ENCODE results near the gene STRN4.

The STRN4 gene

DNA sequence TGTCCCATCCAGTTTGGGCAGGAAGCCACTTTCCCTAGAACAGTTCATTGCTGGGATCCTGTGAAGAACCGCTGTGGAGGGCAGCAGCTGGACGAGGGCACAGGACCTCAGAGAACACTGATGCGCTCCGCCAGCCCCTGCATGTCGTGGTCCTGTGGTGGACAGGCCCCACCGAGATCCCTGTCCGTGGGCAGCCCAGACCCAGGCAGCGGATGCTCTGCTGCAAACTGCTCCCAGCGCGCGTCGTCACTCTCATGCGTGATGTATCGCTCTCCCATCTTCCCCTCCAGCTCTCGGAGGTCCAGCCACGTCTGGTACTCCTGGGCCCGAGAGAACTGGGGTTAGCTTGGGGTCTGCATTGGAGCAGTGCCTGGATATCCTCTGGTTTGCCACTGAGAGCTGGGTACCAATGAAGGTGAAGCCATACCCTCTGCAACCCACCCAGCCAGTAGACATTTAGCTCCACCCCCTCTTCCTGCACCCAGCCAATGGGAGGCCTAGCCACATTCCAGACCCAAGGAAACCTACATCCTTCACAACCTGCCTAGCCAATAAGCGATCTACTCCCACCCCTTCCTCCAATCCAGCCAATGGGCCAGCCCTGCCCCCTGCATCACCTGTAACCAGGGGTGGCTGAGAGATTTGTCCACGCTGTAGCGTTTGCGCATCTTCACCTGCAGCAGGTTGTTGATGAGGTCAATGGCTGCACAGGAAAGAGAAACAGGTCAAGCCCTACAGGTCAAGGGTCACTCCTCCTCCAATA, 71.7 kb downstream of the STRN4 start:
- no peaks in the 10 kb centered on the region for H3K9me3 ChIP-seq (ENCODE audit: severe bottlenecking)
- peaks cover 57% of the 10 kb centered on the region for H3K36me3 ChIP-seq (ENCODE audit: low read depth)
- TF ChIP-seq, protein P1, sequence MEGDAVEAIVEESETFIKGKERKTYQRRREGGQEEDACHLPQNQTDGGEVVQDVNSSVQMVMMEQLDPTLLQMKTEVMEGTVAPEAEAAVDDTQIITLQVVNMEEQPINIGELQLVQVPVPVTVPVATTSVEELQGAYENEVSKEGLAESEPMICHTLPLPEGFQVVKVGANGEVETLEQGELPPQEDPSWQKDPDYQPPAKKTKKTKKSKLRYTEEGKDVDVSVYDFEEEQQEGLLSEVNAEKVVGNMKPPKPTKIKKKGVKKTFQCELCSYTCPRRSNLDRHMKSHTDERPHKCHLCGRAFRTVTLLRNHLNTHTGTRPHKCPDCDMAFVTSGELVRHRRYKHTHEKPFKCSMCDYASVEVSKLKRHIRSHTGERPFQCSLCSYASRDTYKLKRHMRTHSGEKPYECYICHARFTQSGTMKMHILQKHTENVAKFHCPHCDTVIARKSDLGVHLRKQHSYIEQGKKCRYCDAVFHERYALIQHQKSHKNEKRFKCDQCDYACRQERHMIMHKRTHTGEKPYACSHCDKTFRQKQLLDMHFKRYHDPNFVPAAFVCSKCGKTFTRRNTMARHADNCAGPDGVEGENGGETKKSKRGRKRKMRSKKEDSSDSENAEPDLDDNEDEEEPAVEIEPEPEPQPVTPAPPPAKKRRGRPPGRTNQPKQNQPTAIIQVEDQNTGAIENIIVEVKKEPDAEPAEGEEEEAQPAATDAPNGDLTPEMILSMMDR (IDR thresholded peaks at IDR 0.05; ENCODE audit: poor library complexity, severe bottlenecking): no peak
- no peak for DNase-seq (ENCODE audit: low spot score)
- ATAC-seq (ENCODE audit: low read depth): peak; percentile 76
- no peaks in the 10 kb centered on the region for H3K27me3 ChIP-seq (ENCODE audit: insufficient read depth, poor library complexity, severe bottlenecking)
- H3K27ac ChIP-seq (ENCODE audit: poor library complexity, severe bottlenecking): no peak overlapping the region
- H3K4me3 ChIP-seq (ENCODE audit: severe bottlenecking): no peak overlapping the region
- no peaks in the 10 kb centered on the region for H3K4me1 ChIP-seq (ENCODE audit: insufficient read depth, poor library complexity, severe bottlenecking)

DNA sequence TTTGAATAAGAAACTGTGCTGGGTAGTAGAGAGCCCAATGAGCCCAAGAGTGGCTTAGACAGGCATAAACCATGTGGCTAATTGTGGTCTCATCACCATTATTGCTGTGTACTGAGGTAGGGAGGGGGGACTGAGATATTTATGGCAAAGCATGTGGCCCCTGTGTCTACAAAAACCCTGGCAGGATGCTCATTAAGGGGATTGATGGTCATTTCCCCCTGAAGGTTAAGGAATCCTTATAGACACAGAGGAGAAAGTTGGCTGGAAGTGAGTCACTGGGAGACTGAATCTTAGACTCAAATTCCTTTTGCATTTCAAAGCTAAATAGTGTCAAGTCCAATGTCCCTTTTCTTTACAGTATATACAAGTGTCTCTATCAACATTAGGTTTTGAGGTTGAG, 75.4 kb downstream of the STRN4 start:
- DNase-seq (ENCODE audit: low spot score): no peak

More for the DNA sequence above, 75.4 kb downstream of the STRN4 start:
- no peak overlapping the region for H3K27ac ChIP-seq (ENCODE audit: poor library complexity, severe bottlenecking)
- peak; percentile 33; the same call in 1 of the 3 replicates for ATAC-seq (ENCODE audit: low read depth)
- TF ChIP-seq, protein P1 (IDR thresholded peaks at IDR 0.05; ENCODE audit: poor library complexity, severe bottlenecking): no peak
- H3K36me3 ChIP-seq (ENCODE audit: low read depth): peaks cover 24% of the 10 kb centered on the region
- H3K27me3 ChIP-seq (ENCODE audit: insufficient read depth, poor library complexity, severe bottlenecking): no peaks in the 10 kb centered on the region
- no peaks in the 10 kb centered on the region for H3K4me1 ChIP-seq (ENCODE audit: insufficient read depth, poor library complexity, severe bottlenecking)
- H3K4me3 ChIP-seq (ENCODE audit: severe bottlenecking): no peak overlapping the region
- H3K9me3 ChIP-seq (ENCODE audit: severe bottlenecking): no peaks in the 10 kb centered on the region
